IMR-90 (cell line): Measurements from ENCODE around the gene TMEM95. TPM values are rescaled to one million over a fixed set of nuclear protein-coding genes. Genes with fewer than 3 reads are reported as not detected.

Source experiments
- ATAC-seq: fragments of 200-7000 bp; cut with Tn5 transposase; 2 replicates; pipeline ENCODE4 v1.9.1; 2020; ENCODE audit warnings: low read depth, mild to moderate bottlenecking, moderate library complexity
- BruUV-seq: library from RNA; stranded (reverse); fragments of 400-500 nt; replicated peaks from 2 replicates; lab custom pipeline; 2021; lab: Mats Ljungman, UMichigan
- CTCF ChIA-PET: fragments of 300-600 bp; formaldehyde crosslinking; extraction: SDS; loops from one replicate; lab custom pipeline; 2021; ENCODE audit warnings: antibody characterized with exemption; lab: Yijun Ruan, JAX
- POLR2A ChIA-PET: fragments of 300-600 bp; sonication (Branson Sonifier 250); formaldehyde crosslinking; loops from one replicate; lab custom pipeline; 2022; ENCODE audit warnings: antibody characterized with exemption; ENCODE audit not compliant: unreplicated experiment; lab: Charles Lee
- DNase-seq: peaks from one replicate; pipeline ENCODE4 v3.0.0; 2013
- H2AFZ ChIP-seq: replicated peaks from 2 replicates; pipeline ENCODE3; 2013; ENCODE audit warnings: low read length, mild to moderate bottlenecking; ENCODE audit not compliant: poor library complexity
- H2AK5ac ChIP-seq: 2 replicates; pipeline ENCODE4 v1.6.1; 2013; ENCODE audit warnings: low read depth, low read length, inconsistent platforms
- H2AK9ac ChIP-seq: replicated peaks from 2 replicates; pipeline ENCODE3; 2013; ENCODE audit warnings: mild to moderate bottlenecking, low read depth, low read length, moderate library complexity; ENCODE audit not compliant: poor library complexity
- H2BK120ac ChIP-seq: 2 replicates; pipeline ENCODE4 v1.6.1; 2013; ENCODE audit warnings: low read depth, low read length, inconsistent platforms
- H2BK15ac ChIP-seq: 3 replicates; pipeline ENCODE4 v1.6.1; 2013; ENCODE audit warnings: low read depth, low read length, inconsistent platforms
- H2BK20ac ChIP-seq: 2 replicates; pipeline ENCODE4 v1.6.1; 2013; ENCODE audit warnings: low read depth, mild to moderate bottlenecking, inconsistent platforms, low read length, moderate library complexity
- H2BK5ac ChIP-seq: 2 replicates; pipeline ENCODE4 v1.6.1; 2013; ENCODE audit warnings: mild to moderate bottlenecking, low read depth, low read length, inconsistent platforms; ENCODE audit not compliant: poor library complexity, severe bottlenecking
- H3K14ac ChIP-seq: replicated peaks from 2 replicates; pipeline ENCODE4 v1.6.1; 2013; ENCODE audit warnings: low read depth, low read length, inconsistent platforms
- H3K18ac ChIP-seq: 2 replicates; pipeline ENCODE4 v1.6.1; 2013; ENCODE audit warnings: low read depth, low read length, control low read depth
- H3K23ac ChIP-seq: 2 replicates; pipeline ENCODE4 v1.6.1; 2013; ENCODE audit warnings: low read depth, low read length, inconsistent platforms
- H3K27ac ChIP-seq: 2 replicates; pipeline ENCODE4 v1.5.1; 2013; ENCODE audit warnings: mild to moderate bottlenecking, control low read depth, low read length; ENCODE audit not compliant: insufficient read depth
- H3K27me3 ChIP-seq: 2 replicates; pipeline ENCODE4 v1.6.1; 2013; ENCODE audit warnings: low read length; ENCODE audit not compliant: control insufficient read depth, insufficient read depth
- H3K36me3 ChIP-seq: 2 replicates; pipeline ENCODE4 v1.6.1; 2013; ENCODE audit warnings: low read length, mixed read lengths; ENCODE audit not compliant: control insufficient read depth, insufficient read depth
- H3K4ac ChIP-seq: 2 replicates; pipeline ENCODE4 v1.6.1; 2013; ENCODE audit warnings: low read depth, low read length, inconsistent platforms
- H3K4me1 ChIP-seq: 2 replicates; pipeline ENCODE4 v1.6.1; 2013; ENCODE audit warnings: low read length, mixed read lengths; ENCODE audit not compliant: control insufficient read depth, insufficient read depth
- H3K4me2 ChIP-seq: 2 replicates; pipeline ENCODE4 v1.6.1; 2013; ENCODE audit warnings: low read depth, mild to moderate bottlenecking, control low read depth, low read length, moderate library complexity
- H3K4me3 ChIP-seq: 2 replicates; pipeline ENCODE4 v1.5.1; 2013; ENCODE audit warnings: low read depth, mild to moderate bottlenecking, control low read depth, low read length, moderate library complexity; ENCODE audit not compliant: insufficient read depth
- H3K56ac ChIP-seq: 2 replicates; pipeline ENCODE4 v1.6.1; 2013; ENCODE audit warnings: low read length, inconsistent platforms; ENCODE audit not compliant: insufficient read depth; ENCODE audit errors: extremely low read depth
- H3K79me1 ChIP-seq, 2 experiments: 2 replicates each; pipeline ENCODE4 v1.6.1; 2013; ENCODE audit warnings: low read length in 2 of 2, inconsistent platforms in 1 of 2, low read depth in 1 of 2
- H3K9ac ChIP-seq: 2 replicates; pipeline ENCODE4 v1.6.1; 2013; ENCODE audit warnings: low read depth, low read length, control low read depth
- H3K9me1 ChIP-seq: 2 replicates; pipeline ENCODE4 v1.6.1; 2013; ENCODE audit warnings: low read length, inconsistent platforms; ENCODE audit not compliant: insufficient read depth
- H3K9me3 ChIP-seq: 2 replicates; pipeline ENCODE4 v1.6.1; 2013; ENCODE audit warnings: low read length; ENCODE audit not compliant: control insufficient read depth, insufficient read depth
- H4K20me1 ChIP-seq: 2 replicates; pipeline ENCODE4 v1.6.1; 2013; ENCODE audit warnings: low read length, inconsistent platforms; ENCODE audit not compliant: insufficient read depth
- H4K5ac ChIP-seq: 2 replicates; pipeline ENCODE4 v1.6.1; 2013; ENCODE audit warnings: mild to moderate bottlenecking, low read depth, low read length, control low read depth
- H4K8ac ChIP-seq, 2 experiments: 2 replicates each; pipeline ENCODE4 v1.6.1; 2013; ENCODE audit warnings: low read depth in 2 of 2, low read length in 2 of 2, control low read depth in 1 of 2, inconsistent platforms in 1 of 2
- H4K91ac ChIP-seq: 2 replicates; pipeline ENCODE4 v1.6.1; 2013; ENCODE audit warnings: low read depth, low read length, inconsistent platforms; ENCODE audit not compliant: insufficient read depth
- CHD1 ChIP-seq: IDR thresholded peaks from 2 replicates; pipeline ENCODE4 v1.6.1; 2012; ENCODE audit warnings: low read depth, low read length, improper control_type of control experiment
- ELK1 ChIP-seq: fragments of 150-350 bp; IDR thresholded peaks from 2 replicates; pipeline ENCODE4 v1.6.1; 2016; ENCODE audit warnings: low read depth, mild to moderate bottlenecking, low read length, moderate library complexity, borderline replicate concordance
- FOS ChIP-seq: fragments of 150-350 bp; IDR thresholded peaks from 2 replicates; pipeline ENCODE4 v1.6.1; 2016; ENCODE audit warnings: low read depth, low read length
- MAFK ChIP-seq: IDR thresholded peaks from 2 replicates; pipeline ENCODE4 v1.6.1; 2012; ENCODE audit warnings: low read depth, low read length, improper control_type of control experiment
- MXI1 ChIP-seq: IDR thresholded peaks from 2 replicates; pipeline ENCODE4 v1.6.1; 2012; ENCODE audit warnings: low read depth, mild to moderate bottlenecking, low read length, moderate library complexity, borderline replicate concordance
- NFE2L2 ChIP-seq: fragments of 150-350 bp; IDR thresholded peaks from 2 replicates; pipeline ENCODE4 v1.6.1; 2016; ENCODE audit warnings: low read depth, mild to moderate bottlenecking, low read length
- RFX5 ChIP-seq: IDR thresholded peaks from 2 replicates; pipeline ENCODE4 v1.8.0; 2012; ENCODE audit warnings: low read depth, mild to moderate bottlenecking, low read length, moderate library complexity
- WGBS, 2 experiments: methylation state at CpG; one replicate each; pipeline versions ENCODE4 v1.1.5 to v1.1.7; 2013; ENCODE audit warnings: missing lambda C conversion rate in 2 of 2; ENCODE audit not compliant: insufficient read length in 1 of 2; ENCODE audit errors: extremely low coverage in 2 of 2; 5-methylcytosine and 5-hydroxymethylcytosine counted together
- dilution Hi-C: fragments of 300-500 bp; cut with HindIII; formaldehyde crosslinking; loops from one replicate; pipeline ENCODE4 v1.14.3; 2018; ENCODE audit warnings: low sequenced_read_pairs; ENCODE audit not compliant: unreplicated experiment
- in situ Hi-C: fragments of 300-500 bp; cut with MboI; formaldehyde crosslinking; loops from 3 replicates; pipeline ENCODE4 v1.14.3; 2019; ENCODE audit warnings: low sequenced_read_pairs, inconsistent platforms, mixed read lengths
- intact Hi-C: fragments of 100-400 bp; cut with micrococcal nuclease; formaldehyde crosslinking; loops from 2 replicates; pipeline ENCODE4 v1.10.0; 2022
- polyA plus RNA-seq, 3 experiments: library from polyadenylated mRNA; depleted of rRNA; stranded (reverse); fragments of >200 nt; gene quantifications; 2 replicates each; pipeline ENCODE4 v1.2.3, GENCODE V29; 2012; ENCODE audit warnings: low replicate concordance in 1 of 3
- total RNA-seq: library from RNA; depleted of rRNA; stranded (reverse); fragments of >200 nt; gene quantifications from 2 replicates; pipeline ENCODE4 v1.2.3, GENCODE V29; 2012

TMEM95 gene
- total and polyA plus RNA-seq, 2 of the 4 experiments (the other 2 are of a cell fraction), result not detected

- H3K27me3 ChIP-seq, result no peaks in the 10 kb centered on the region
- H2AK5ac ChIP-seq, result no peak overlapping the region
- H3K27ac ChIP-seq, result no peak overlapping the region
- H3K56ac ChIP-seq, result no peak overlapping the region
- no peak overlapping the region for H3K18ac ChIP-seq
- H3K23ac ChIP-seq, result no peak overlapping the region
- DNase-seq (no peak), ATAC-seq (no peak)
- TF ChIP-seq MAFK, result no peak
- no peak for TF ChIP-seq ELK1
- no peak for TF ChIP-seq FOS
- TF ChIP-seq MXI1, result no peak
- no peak for TF ChIP-seq RFX5
- TF ChIP-seq CHD1, result no peak
- no peak for TF ChIP-seq NFE2L2
- H2AK9ac ChIP-seq, result no peak overlapping the region
- peaks cover 7% of the 10 kb centered on the region for H4K20me1 ChIP-seq
- no peak overlapping the region for H2BK5ac ChIP-seq
- no TSS peak for BruUV-seq
- no peak overlapping the region for H2BK20ac ChIP-seq
- H3K4me3 ChIP-seq, result no peak overlapping the region
- H2AFZ ChIP-seq, result peak overlapping the region; percentile 14
- H4K5ac ChIP-seq, result no peak overlapping the region
- H3K4ac ChIP-seq, result no peak overlapping the region
- H3K9me3 ChIP-seq, result no peaks in the 10 kb centered on the region
- ChIA-PET POLR2A (no interaction called here), CTCF (no interaction called here)
- in situ Hi-C loops, result no loop called here
- no peak overlapping the region for H2BK120ac ChIP-seq
- peaks cover under 1 to 16% of the 10 kb centered on the region in 2 experiments; a peak in 2 of 4 replicates for H3K79me1 ChIP-seq
- H3K9me1 ChIP-seq, result no peaks in the 10 kb centered on the region
- H2BK15ac ChIP-seq, result no peak overlapping the region
- H3K4me1 ChIP-seq, result no peaks in the 10 kb centered on the region
- peaks cover 72% of the 10 kb centered on the region for H3K36me3 ChIP-seq
- no peak overlapping the region for H3K14ac ChIP-seq
- 93% methylated on average over 3 of the region's 22 CpGs; no CpG with 5 or more reads in 1 of the 2 experiments for WGBS, 2 experiments
- H4K91ac ChIP-seq, result no peak overlapping the region
- dilution Hi-C loops, result no loop called here
- H3K4me2 ChIP-seq, result no peak overlapping the region
- no peak overlapping the region for H4K8ac ChIP-seq
- H3K9ac ChIP-seq, result no peak overlapping the region
- intact Hi-C loops, result loop anchor here (10.0 kb wide), 1 partner anchor 242 kb away; the partner anchor contains the start of gene SENP3
Observed at GRCh38 chr17:7322520-7323194, 32.3 kb upstream of the TMEM95 start.
